Effector memory CD8-positive, alpha-beta T cell (primary cell): ENCODE results near the gene RAET1E.
"Not testable (repeated sequence)": the region's sequence is repeated elsewhere in the genome, so short reads cannot be mapped to it uniquely, and the experiment has no call there.

Experiments used
- ATAC-seq: fragments of 150-1000 bp; cut with Tn5 transposase; replicated peaks from 2 replicates; pipeline ENCODE4 v1.10.0; 2021; ENCODE audit warnings: mild to moderate bottlenecking, moderate library complexity
- DNase-seq, 3 experiments: peaks; one replicate each; pipeline ENCODE4 v3.0.0; 2021
- H3K27ac Mint-ChIP-seq, 2 donors: one replicate each; pipeline ENCODE4 v1.8.0; 2022; ENCODE audit warnings: mild to moderate bottlenecking in 2 of 2, mixed read lengths in 2 of 2, moderate library complexity in 2 of 2
- H3K27me3 Mint-ChIP-seq, 2 donors: one replicate each; pipeline ENCODE4 v1.8.0; 2022; ENCODE audit warnings: mixed read lengths in 2 of 2
- H3K36me3 Mint-ChIP-seq: one replicate; pipeline ENCODE4 v1.8.0; 2022; ENCODE audit warnings: mild to moderate bottlenecking, moderate library complexity, mixed read lengths; ENCODE audit not compliant: insufficient read depth
- H3K4me1 Mint-ChIP-seq, 2 donors: one replicate each; pipeline ENCODE4 v1.8.0; 2022; ENCODE audit warnings: low read depth in 2 of 2, mixed read lengths in 2 of 2
- H3K4me3 Mint-ChIP-seq, 2 donors: one replicate each; pipeline ENCODE4 v1.8.0; 2022; ENCODE audit warnings: mild to moderate bottlenecking in 2 of 2, mixed read lengths in 2 of 2, moderate library complexity in 2 of 2
- H3K9me3 Mint-ChIP-seq, 2 donors: one replicate each; pipeline ENCODE4 v1.8.0; 2022; ENCODE audit warnings: mixed read lengths in 2 of 2

RAET1E gene

GRCh38 chr6:149900620-149901443 lies 2.9 kb upstream of the RAET1E start:
- Mint-ChIP-seq H3K27me3 (peaks cover 17 to 49% of the 10 kb centered on the region in 2 donors), H3K4me1 (peaks cover 7 to 15% of the 10 kb centered on the region in 2 donors), H3K4me3 (no peak overlapping the region), H3K27ac (peak overlapping the region in 1 of 2 donors; percentile 42), H3K9me3 (no peaks in the 10 kb centered on the region), H3K36me3 (no peaks in the 10 kb centered on the region)
- DNase-seq (no peak), ATAC-seq (no peak)

GRCh38 chr6:149899926-149900619 lies 2.2 kb upstream of the RAET1E start:
- Mint-ChIP-seq H3K4me1 (peaks cover 7 to 16% of the 10 kb centered on the region in 2 donors), H3K9me3 (no peaks in the 10 kb centered on the region), H3K4me3 (no peak overlapping the region), H3K27me3 (peaks cover 15 to 43% of the 10 kb centered on the region in 2 donors), H3K36me3 (no peaks in the 10 kb centered on the region), H3K27ac (no peak overlapping the region)
- ATAC-seq (no peak), DNase-seq (no peak)

- no peak overlapping the region for H3K4me3 Mint-ChIP-seq
Measured at GRCh38 chr6:149899486-149899885, 1.6 kb upstream of the RAET1E start.

GRCh38 chr6:149898966-149899365 lies 1.1 kb upstream of the RAET1E start:
- Mint-ChIP-seq H3K36me3 (no peaks in the 10 kb centered on the region), H3K27ac (peak overlapping the region in 1 of 2 donors; percentile 18), H3K9me3 (no peaks in the 10 kb centered on the region), H3K27me3 (peaks cover 19 to 43% of the 10 kb centered on the region in 2 donors), H3K4me1 (peaks cover 7 to 16% of the 10 kb centered on the region in 2 donors), H3K4me3 (no peak overlapping the region)
- ATAC-seq (no peak), DNase-seq (no peak)

More at GRCh38 chr6:149899486-149899885, 1.6 kb upstream of the RAET1E start:
- H3K27ac Mint-ChIP-seq: peak overlapping the region in 1 of 2 donors; percentile 18
- DNase-seq: no peak
- H3K4me1 Mint-ChIP-seq: peaks cover 7 to 16% of the 10 kb centered on the region in 2 donors
- H3K27me3 Mint-ChIP-seq: peaks cover 15 to 43% of the 10 kb centered on the region in 2 donors
- no peak for ATAC-seq
- H3K36me3 Mint-ChIP-seq: no peaks in the 10 kb centered on the region
- H3K9me3 Mint-ChIP-seq: no peaks in the 10 kb centered on the region

GRCh38 chr6:149897015-149897697 lies 757 bp downstream of the RAET1E start:
- Mint-ChIP-seq H3K27me3 (peaks cover 14 to 42% of the 10 kb centered on the region in 2 donors), H3K4me3 (peak overlapping the region; percentile 58 to 60), H3K9me3 (no peaks in the 10 kb centered on the region), H3K36me3 (no peaks in the 10 kb centered on the region), H3K4me1 (peaks cover 7 to 16% of the 10 kb centered on the region in 2 donors), H3K27ac (peak overlapping the region; percentile 14 to 49)
- no peak for DNase-seq
- ATAC-seq: no peak

- Mint-ChIP-seq H3K9me3 (no peaks in the 10 kb centered on the region), H3K27ac (peak overlapping the region in 1 of 2 donors; percentile 8), H3K4me3 (peak overlapping the region; percentile 58 to 60), H3K36me3 (no peaks in the 10 kb centered on the region), H3K27me3 (peaks cover 11 to 37% of the 10 kb centered on the region in 2 donors), H3K4me1 (peaks cover 7 to 16% of the 10 kb centered on the region in 2 donors)
- DNase-seq (no peak), ATAC-seq (peak; percentile 26)
Measured at GRCh38 chr6:149896491-149896890, 1.4 kb downstream of the RAET1E start.

- Mint-ChIP-seq H3K27me3 (peaks cover 11 to 40% of the 10 kb centered on the region in 2 donors), H3K9me3 (no peaks in the 10 kb centered on the region), H3K27ac (no peak overlapping the region), H3K4me1 (peaks cover 7 to 16% of the 10 kb centered on the region in 2 donors), H3K36me3 (no peaks in the 10 kb centered on the region), H3K4me3 (peak overlapping the region in 1 of 2 donors; percentile 3)
- DNase-seq (peak in 2 of 3 experiments; percentile 20 to 27), ATAC-seq (peak; percentile 93)
Measured at GRCh38 chr6:149895833-149896271, 2.1 kb downstream of the RAET1E start.

- Mint-ChIP-seq H3K4me3 (no peak overlapping the region), H3K27me3 (peaks cover 11 to 48% of the 10 kb centered on the region in 2 donors), H3K36me3 (no peaks in the 10 kb centered on the region), H3K4me1 (peaks cover 7 to 16% of the 10 kb centered on the region in 2 donors), H3K27ac (no peak overlapping the region), H3K9me3 (no peaks in the 10 kb centered on the region)
- DNase-seq: no peak
- ATAC-seq: no peak
Measured at GRCh38 chr6:149895048-149895590, 2.8 kb downstream of the RAET1E start.

- not testable (repeated sequence) for H3K36me3 Mint-ChIP-seq, H3K9me3 Mint-ChIP-seq, ATAC-seq, H3K4me1 Mint-ChIP-seq, H3K27ac Mint-ChIP-seq, DNase-seq, H3K4me3 Mint-ChIP-seq
- H3K27me3 Mint-ChIP-seq: peaks cover 28 to 67% of the 10 kb centered on the region in 2 donors
Measured at GRCh38 chr6:149891864-149892263, 6.0 kb downstream of the RAET1E start.

GRCh38 chr6:149891259-149891658 lies 6.7 kb downstream of the RAET1E start:
- Mint-ChIP-seq H3K36me3 (no peaks in the 10 kb centered on the region), H3K4me1 (peaks cover 0 to 3% of the 10 kb centered on the region in 2 donors), H3K9me3 (no peaks in the 10 kb centered on the region), H3K27me3 (peaks cover 30 to 70% of the 10 kb centered on the region in 2 donors), H3K4me3 (no peak overlapping the region), H3K27ac (no peak overlapping the region)
- DNase-seq (no peak), ATAC-seq (no peak)

GRCh38 chr6:149890629-149891045 lies 7.3 kb downstream of the RAET1E start:
- Mint-ChIP-seq H3K9me3 (no peaks in the 10 kb centered on the region), H3K27me3 (peaks cover 30 to 71% of the 10 kb centered on the region in 2 donors), H3K4me1 (no peaks in the 10 kb centered on the region), H3K36me3 (no peaks in the 10 kb centered on the region), H3K27ac (no peak overlapping the region), H3K4me3 (no peak overlapping the region)
- no peak for DNase-seq
- ATAC-seq: no peak

GRCh38 chr6:149889326-149889725 lies 8.6 kb downstream of the RAET1E start:
- H3K36me3 Mint-ChIP-seq: no peaks in the 10 kb centered on the region
- no peaks in the 10 kb centered on the region for H3K9me3 Mint-ChIP-seq
- H3K4me1 Mint-ChIP-seq: no peaks in the 10 kb centered on the region
- peaks cover 24 to 76% of the 10 kb centered on the region in 2 donors for H3K27me3 Mint-ChIP-seq
- H3K27ac Mint-ChIP-seq: no peak overlapping the region
- DNase-seq (no peak), ATAC-seq (no peak)
- H3K4me3 Mint-ChIP-seq: no peak overlapping the region

GRCh38 chr6:149888659-149889058 lies 9.3 kb downstream of the RAET1E start:
- DNase-seq: no peak
- Mint-ChIP-seq H3K4me3 (no peak overlapping the region), H3K9me3 (no peaks in the 10 kb centered on the region), H3K27ac (no peak overlapping the region), H3K36me3 (no peaks in the 10 kb centered on the region), H3K27me3 (peaks cover 27 to 70% of the 10 kb centered on the region in 2 donors), H3K4me1 (no peaks in the 10 kb centered on the region)
- no peak for ATAC-seq
